ENCODE results near the gene TOP2A.

TOP2A gene

DNA sequence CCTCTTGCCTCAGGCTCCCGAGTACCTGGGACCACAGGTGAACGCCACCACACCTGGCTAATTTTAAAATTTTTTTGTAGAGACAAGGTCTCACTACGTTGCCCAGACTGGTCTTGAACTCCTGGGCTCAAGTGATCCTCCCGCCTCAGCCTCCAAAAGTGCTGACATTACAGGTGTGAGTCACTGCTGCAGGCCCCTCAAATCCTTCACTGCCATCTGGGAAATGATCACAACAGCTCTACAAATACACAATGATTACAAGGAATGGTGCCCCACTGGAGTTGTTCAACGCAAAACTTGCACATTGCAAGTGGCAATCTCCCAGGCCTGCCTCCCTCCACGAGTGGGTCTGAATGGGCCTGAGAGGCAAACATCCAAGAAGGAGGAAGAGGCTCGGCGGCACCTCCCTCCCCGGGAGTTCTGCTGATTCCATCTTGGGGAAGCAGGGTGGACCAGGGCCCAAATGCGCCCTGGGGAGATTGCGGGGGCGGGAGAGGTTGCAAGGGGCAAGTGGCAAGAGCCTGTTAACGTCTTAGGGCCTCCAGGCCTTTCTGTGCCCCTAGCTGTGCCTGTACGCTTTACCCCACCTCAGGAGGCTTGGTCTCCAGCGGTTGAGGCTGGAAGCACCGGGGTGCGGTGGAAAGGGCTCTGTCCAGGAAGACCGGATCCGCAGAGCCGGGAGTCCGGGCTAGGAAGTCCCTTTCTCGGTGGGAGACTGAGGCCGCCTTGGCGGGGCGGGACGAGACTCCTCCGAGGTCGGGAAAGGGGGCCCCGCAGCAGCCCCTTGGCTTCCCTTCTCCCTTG, 24.9 kb upstream of the TOP2A start:
- TF ChIP-seq, protein P1, sequence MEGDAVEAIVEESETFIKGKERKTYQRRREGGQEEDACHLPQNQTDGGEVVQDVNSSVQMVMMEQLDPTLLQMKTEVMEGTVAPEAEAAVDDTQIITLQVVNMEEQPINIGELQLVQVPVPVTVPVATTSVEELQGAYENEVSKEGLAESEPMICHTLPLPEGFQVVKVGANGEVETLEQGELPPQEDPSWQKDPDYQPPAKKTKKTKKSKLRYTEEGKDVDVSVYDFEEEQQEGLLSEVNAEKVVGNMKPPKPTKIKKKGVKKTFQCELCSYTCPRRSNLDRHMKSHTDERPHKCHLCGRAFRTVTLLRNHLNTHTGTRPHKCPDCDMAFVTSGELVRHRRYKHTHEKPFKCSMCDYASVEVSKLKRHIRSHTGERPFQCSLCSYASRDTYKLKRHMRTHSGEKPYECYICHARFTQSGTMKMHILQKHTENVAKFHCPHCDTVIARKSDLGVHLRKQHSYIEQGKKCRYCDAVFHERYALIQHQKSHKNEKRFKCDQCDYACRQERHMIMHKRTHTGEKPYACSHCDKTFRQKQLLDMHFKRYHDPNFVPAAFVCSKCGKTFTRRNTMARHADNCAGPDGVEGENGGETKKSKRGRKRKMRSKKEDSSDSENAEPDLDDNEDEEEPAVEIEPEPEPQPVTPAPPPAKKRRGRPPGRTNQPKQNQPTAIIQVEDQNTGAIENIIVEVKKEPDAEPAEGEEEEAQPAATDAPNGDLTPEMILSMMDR (conservative IDR thresholded peaks at IDR 0.05; ENCODE audit: low read depth, low read length) = no peak
- Histone ChIP-seq H3K27me3 (ENCODE audit: insufficient read depth, low read depth) (peaks cover 47% of the 10 kb centered on the region), H3K27ac (no peak overlapping the region), H3K36me3 (ENCODE audit: insufficient read depth) (no peaks in the 10 kb centered on the region), H3K9ac (no peak overlapping the region), H3K4me2 (peak overlapping the region; percentile 55), H4K20me1 (ENCODE audit: insufficient read depth) (no peaks in the 10 kb centered on the region), H2AFZ (ENCODE audit: low read depth) (peak overlapping the region; percentile 45; the same call in 1 of the 2 replicates), H3K79me2 (ENCODE audit: insufficient read depth, low read depth) (no peaks in the 10 kb centered on the region), H3K4me1 (ENCODE audit: low read depth, poor library complexity, severe bottlenecking) (peaks cover 37% of the 10 kb centered on the region), H3K4me3 (IDR thresholded peaks at IDR 0.05; ENCODE audit: insufficient read depth, low read depth, low read length) (no peak overlapping the region)

DNA sequence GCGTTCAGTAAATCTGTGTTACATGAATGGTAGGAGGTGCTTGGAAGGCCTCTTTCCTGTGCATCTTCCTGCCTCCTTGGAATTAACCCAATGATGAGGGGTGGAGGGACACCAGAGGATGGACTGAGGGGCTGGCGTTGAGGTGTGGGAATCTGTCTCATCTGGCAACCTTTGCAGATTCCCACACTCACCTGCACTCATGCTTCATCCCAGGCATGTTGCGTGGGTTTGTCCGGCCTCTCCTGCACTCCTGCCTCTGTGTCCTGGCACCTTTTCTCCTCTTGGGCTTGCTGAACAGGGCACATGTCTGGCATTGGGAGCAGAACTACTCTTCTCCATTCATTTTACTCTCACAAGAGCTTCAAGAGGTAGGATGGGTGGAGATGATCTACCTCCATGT, 22.5 kb upstream of the TOP2A start:
- H4K20me1 ChIP-seq (ENCODE audit: insufficient read depth) = no peaks in the 10 kb centered on the region
- peaks cover 36% of the 10 kb centered on the region for H3K4me1 ChIP-seq (ENCODE audit: low read depth, poor library complexity, severe bottlenecking)
- H3K36me3 ChIP-seq (ENCODE audit: insufficient read depth) = no peaks in the 10 kb centered on the region
- H2AFZ ChIP-seq (ENCODE audit: low read depth) = no peak overlapping the region
- peaks cover 28% of the 10 kb centered on the region for H3K27me3 ChIP-seq (ENCODE audit: insufficient read depth, low read depth)
- TF ChIP-seq, protein P1 (conservative IDR thresholded peaks at IDR 0.05; ENCODE audit: low read depth, low read length) = no peak
- no peak overlapping the region for H3K27ac ChIP-seq
- no peak overlapping the region for H3K4me2 ChIP-seq
- no peak overlapping the region for H3K9ac ChIP-seq
- H3K79me2 ChIP-seq (ENCODE audit: insufficient read depth, low read depth) = no peaks in the 10 kb centered on the region
- no peak overlapping the region for H3K4me3 ChIP-seq (IDR thresholded peaks at IDR 0.05; ENCODE audit: insufficient read depth, low read depth, low read length)

DNA sequence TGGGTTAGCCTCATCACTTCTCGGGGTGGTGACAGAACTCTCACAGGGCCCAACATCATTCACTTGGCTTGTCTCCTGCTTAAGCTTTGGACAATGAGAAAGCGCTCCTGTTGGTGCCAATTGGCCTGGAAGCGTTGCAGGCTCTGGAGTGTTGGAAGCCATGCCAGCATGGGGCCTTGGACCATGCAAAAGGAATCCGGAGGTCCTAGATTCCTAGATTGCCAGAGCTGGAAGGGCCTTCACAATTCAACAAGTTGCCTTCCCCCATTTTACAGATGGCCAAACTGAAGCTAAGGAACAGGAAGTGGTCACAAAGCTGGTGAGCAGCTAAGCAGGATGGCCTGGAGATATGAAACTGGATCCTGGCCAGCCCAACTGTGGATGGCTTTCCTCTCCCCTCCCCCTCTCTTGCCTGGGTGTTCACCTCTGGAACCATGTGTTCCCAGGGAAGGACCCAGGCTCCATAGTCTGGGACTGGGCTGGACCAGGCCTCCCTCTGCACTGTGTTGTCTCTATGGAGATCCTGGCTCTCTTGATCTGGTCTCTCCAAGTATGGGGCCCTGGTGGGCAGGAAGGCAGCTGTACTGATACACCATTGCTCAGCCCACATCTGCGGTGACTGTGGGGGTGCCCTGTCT, 19.5 kb upstream of the TOP2A start:
- no peak overlapping the region for H3K9ac ChIP-seq
- peak overlapping the region; percentile 31 for H3K4me2 ChIP-seq
- H3K4me1 ChIP-seq (ENCODE audit: low read depth, poor library complexity, severe bottlenecking) = peaks cover 14% of the 10 kb centered on the region
- no peak overlapping the region for H3K27ac ChIP-seq
- no peak overlapping the region for H2AFZ ChIP-seq (ENCODE audit: low read depth)
- H4K20me1 ChIP-seq (ENCODE audit: insufficient read depth) = no peaks in the 10 kb centered on the region
- TF ChIP-seq, protein P1 (conservative IDR thresholded peaks at IDR 0.05; ENCODE audit: low read depth, low read length) = no peak
- peaks cover 10% of the 10 kb centered on the region for H3K27me3 ChIP-seq (ENCODE audit: insufficient read depth, low read depth)
- H3K79me2 ChIP-seq (ENCODE audit: insufficient read depth, low read depth) = no peaks in the 10 kb centered on the region
- no peaks in the 10 kb centered on the region for H3K36me3 ChIP-seq (ENCODE audit: insufficient read depth)
- no peak overlapping the region for H3K4me3 ChIP-seq (IDR thresholded peaks at IDR 0.05; ENCODE audit: insufficient read depth, low read depth, low read length)

- Histone ChIP-seq H3K27ac (no peak overlapping the region), H3K36me3 (ENCODE audit: insufficient read depth) (no peaks in the 10 kb centered on the region), H2AFZ (ENCODE audit: low read depth) (no peak overlapping the region), H3K4me1 (ENCODE audit: low read depth, poor library complexity, severe bottlenecking) (peaks cover 14% of the 10 kb centered on the region), H3K9ac (no peak overlapping the region), H3K4me3 (IDR thresholded peaks at IDR 0.05; ENCODE audit: insufficient read depth, low read depth, low read length) (no peak overlapping the region), H4K20me1 (ENCODE audit: insufficient read depth) (no peaks in the 10 kb centered on the region), H3K79me2 (ENCODE audit: insufficient read depth, low read depth) (no peaks in the 10 kb centered on the region), H3K4me2 (peak overlapping the region; percentile 31), H3K27me3 (ENCODE audit: insufficient read depth, low read depth) (peaks cover 5% of the 10 kb centered on the region; the same call in 1 of the 2 replicates)
- TF ChIP-seq, protein P1 (conservative IDR thresholded peaks at IDR 0.05; ENCODE audit: low read depth, low read length) = no peak
Observed at GRCh38 chr17:40436636-40437035, 18.9 kb upstream of the TOP2A start.

Measured in KMS-11 (cell line).